Measurements from ENCODE around the gene PSMD10.

The PSMD10 gene

GRCh38 chrX:108088511-108088910, 2.8 kb downstream of the PSMD10 start:
- Histone ChIP-seq H3K4me1 (ENCODE audit: insufficient read depth, low read length, severe bottlenecking) (peaks cover 14% of the 10 kb centered on the region), H3K9ac (ENCODE audit: low read length) (no peak overlapping the region), H3K9me2 (ENCODE audit: low read depth, low read length) (no peaks in the 10 kb centered on the region), H3K4me2 (ENCODE audit: low read length) (no peak overlapping the region), H4K20me1 (ENCODE audit: insufficient read depth, low read length) (no peaks in the 10 kb centered on the region), H3K27ac (ENCODE audit: low read depth, low read length, poor library complexity, severe bottlenecking) (no peak overlapping the region), H3K36me3 (ENCODE audit: insufficient read depth, low read length) (peaks cover 19% of the 10 kb centered on the region), H3F3A (ENCODE audit: insufficient read depth, low read length) (no peaks in the 10 kb centered on the region), H3K79me2 (ENCODE audit: insufficient read depth, low read length) (peaks cover 11% of the 10 kb centered on the region), H3K9me3 (ENCODE audit: low read length) (no peaks in the 10 kb centered on the region), H3K27me3 (ENCODE audit: insufficient read depth, low read length) (no peaks in the 10 kb centered on the region), H2AFZ (ENCODE audit: low read length) (no peak overlapping the region), H3K4me3 (ENCODE audit: low read depth, low read length, poor library complexity, severe bottlenecking) (no peak overlapping the region)
- TF ChIP-seq EZH2 (IDR thresholded peaks at IDR 0.05; ENCODE audit: borderline replicate concordance, low read length): no peak
- no peak for TF ChIP-seq CTCF (IDR thresholded peaks at IDR 0.05; ENCODE audit: low read length)

GRCh38 chrX:108087792-108088191, 3.5 kb downstream of the PSMD10 start:
- H3K27ac ChIP-seq (ENCODE audit: low read depth, low read length, poor library complexity, severe bottlenecking): no peak overlapping the region
- TF ChIP-seq CTCF (IDR thresholded peaks at IDR 0.05; ENCODE audit: low read length) (no peak), EZH2 (IDR thresholded peaks at IDR 0.05; ENCODE audit: borderline replicate concordance, low read length) (no peak)

GRCh38 chrX:108081110-108081509, 10.2 kb downstream of the PSMD10 start:
- no peak overlapping the region for H2AFZ ChIP-seq (ENCODE audit: low read length)
- no peaks in the 10 kb centered on the region for H3K4me1 ChIP-seq (ENCODE audit: insufficient read depth, low read length, severe bottlenecking)
- H3K27ac ChIP-seq (ENCODE audit: low read depth, low read length, poor library complexity, severe bottlenecking): no peak overlapping the region
- H3K4me3 ChIP-seq (ENCODE audit: low read depth, low read length, poor library complexity, severe bottlenecking): no peak overlapping the region
- no peak overlapping the region for H3K9ac ChIP-seq (ENCODE audit: low read length)
- no peaks in the 10 kb centered on the region for H3K9me3 ChIP-seq (ENCODE audit: low read length)
- H3K79me2 ChIP-seq (ENCODE audit: insufficient read depth, low read length): no peaks in the 10 kb centered on the region
- H3K27me3 ChIP-seq (ENCODE audit: insufficient read depth, low read length): no peaks in the 10 kb centered on the region
- H3K9me2 ChIP-seq (ENCODE audit: low read depth, low read length): no peaks in the 10 kb centered on the region
- H3F3A ChIP-seq (ENCODE audit: insufficient read depth, low read length): no peaks in the 10 kb centered on the region
- no peaks in the 10 kb centered on the region for H4K20me1 ChIP-seq (ENCODE audit: insufficient read depth, low read length)
- H3K36me3 ChIP-seq (ENCODE audit: insufficient read depth, low read length): peaks cover 13% of the 10 kb centered on the region; the same call in 1 of the 2 replicates
- no peak for TF ChIP-seq CTCF (IDR thresholded peaks at IDR 0.05; ENCODE audit: low read length)
- TF ChIP-seq EZH2 (IDR thresholded peaks at IDR 0.05; ENCODE audit: borderline replicate concordance, low read length): no peak
- no peak overlapping the region for H3K4me2 ChIP-seq (ENCODE audit: low read length)

More at GRCh38 chrX:108087792-108088191, 3.5 kb downstream of the PSMD10 start:
- H3K9me2 ChIP-seq (ENCODE audit: low read depth, low read length): no peaks in the 10 kb centered on the region
- H4K20me1 ChIP-seq (ENCODE audit: insufficient read depth, low read length): no peaks in the 10 kb centered on the region
- no peak overlapping the region for H3K4me2 ChIP-seq (ENCODE audit: low read length)
- no peaks in the 10 kb centered on the region for H3F3A ChIP-seq (ENCODE audit: insufficient read depth, low read length)
- H3K4me3 ChIP-seq (ENCODE audit: low read depth, low read length, poor library complexity, severe bottlenecking): no peak overlapping the region
- peaks cover 14% of the 10 kb centered on the region for H3K4me1 ChIP-seq (ENCODE audit: insufficient read depth, low read length, severe bottlenecking)
- no peak overlapping the region for H3K9ac ChIP-seq (ENCODE audit: low read length)
- H2AFZ ChIP-seq (ENCODE audit: low read length): no peak overlapping the region
- no peaks in the 10 kb centered on the region for H3K9me3 ChIP-seq (ENCODE audit: low read length)
- peaks cover 11% of the 10 kb centered on the region for H3K79me2 ChIP-seq (ENCODE audit: insufficient read depth, low read length)
- H3K27me3 ChIP-seq (ENCODE audit: insufficient read depth, low read length): no peaks in the 10 kb centered on the region
- peaks cover 19% of the 10 kb centered on the region for H3K36me3 ChIP-seq (ENCODE audit: insufficient read depth, low read length)
